Measurements from ENCODE around the gene COX17.

GRCh38 chr3:119632829-119633228, 44.4 kb downstream of the COX17 start:
- TF ChIP-seq POLR2AphosphoS5 (IDR thresholded peaks at IDR 0.05; ENCODE audit: low read depth, low read length) (no peak), CTCF (IDR thresholded peaks at IDR 0.05) (no peak), USF2 (IDR thresholded peaks at IDR 0.05; ENCODE audit: borderline replicate concordance, low read depth, low read length) (no peak)
